ENCODE measurements around the gene NFIC. TPM values are rescaled to one million over a fixed set of nuclear protein-coding genes. Genes with fewer than 3 reads are reported as not detected.

NFIC gene
- total RNA-seq, 6 donors from 2014 or later = 96.1 to 175 (median 154) TPM

- ATAC-seq (ENCODE audit: low FRiP score in 2 of 2) (no peak), DNase-seq (no peak)
- WGBS, 2 donors = 78 to 83% methylated on average over 4 of the region's 4 CpGs
- peaks cover 0 to 6% (median 3%) of the 10 kb centered on the region in 4 donors for H3K27me3 ChIP-seq
- no peaks in the 10 kb centered on the region for H3K36me3 ChIP-seq
- TF ChIP-seq POLR2AphosphoS5 (IDR thresholded peaks at IDR 0.05) (no peak), POLR2A (IDR thresholded peaks at IDR 0.05) (no peak), CTCF (IDR thresholded peaks at IDR 0.05) (no peak), EP300 (IDR thresholded peaks at IDR 0.05) (no peak)
- H3K27ac ChIP-seq = no peak overlapping the region
- no peak overlapping the region for H3K4me3 ChIP-seq
- H3K9me3 ChIP-seq = no peaks in the 10 kb centered on the region
- H3K4me1 ChIP-seq = peaks cover 0 to 23% (median 7%) of the 10 kb centered on the region in 4 donors
These were observed 109.1 kb downstream of the NFIC start for GRCh38 chr19:3475449-3475848.

- Histone ChIP-seq H3K36me3 (no peaks in the 10 kb centered on the region), H3K27ac (no peak overlapping the region), H3K4me3 (no peak overlapping the region), H3K9me3 (no peaks in the 10 kb centered on the region), H3K4me1 (peaks cover 0 to 26% (median 6%) of the 10 kb centered on the region in 4 donors), H3K27me3 (peaks cover 0 to 17% (median 7%) of the 10 kb centered on the region in 4 donors)
- DNase-seq (no peak), ATAC-seq (ENCODE audit: low FRiP score in 2 of 2) (no peak)
- no peak for TF ChIP-seq POLR2A (IDR thresholded peaks at IDR 0.05)
- TF ChIP-seq CTCF (IDR thresholded peaks at IDR 0.05) = no peak
- TF ChIP-seq EP300 (IDR thresholded peaks at IDR 0.05) = no peak
- no peak for TF ChIP-seq POLR2AphosphoS5 (IDR thresholded peaks at IDR 0.05)
- 82 to 97% methylated on average over 2 of the region's 2 CpGs for WGBS, 2 donors
These were observed 110.4 kb downstream of the NFIC start for GRCh38 chr19:3476830-3477229.

- Histone ChIP-seq H3K4me1 (peaks cover 0 to 19% (median 1%) of the 10 kb centered on the region in 4 donors), H3K36me3 (no peaks in the 10 kb centered on the region), H3K4me3 (no peak overlapping the region), H3K27me3 (peaks cover 0 to 22% (median 7%) of the 10 kb centered on the region in 4 donors), H3K9me3 (no peaks in the 10 kb centered on the region), H3K27ac (no peak overlapping the region)
- no peak for TF ChIP-seq CTCF (IDR thresholded peaks at IDR 0.05)
- no peak for TF ChIP-seq POLR2A (IDR thresholded peaks at IDR 0.05)
- no peak for TF ChIP-seq EP300 (IDR thresholded peaks at IDR 0.05)
- no peak for TF ChIP-seq POLR2AphosphoS5 (IDR thresholded peaks at IDR 0.05)
- DNase-seq (no peak), ATAC-seq (ENCODE audit: low FRiP score in 2 of 2) (no peak)
These were observed 111.1 kb downstream of the NFIC start for GRCh38 chr19:3477506-3477905.

- TF ChIP-seq POLR2A (IDR thresholded peaks at IDR 0.05) (no peak), EP300 (IDR thresholded peaks at IDR 0.05) (no peak), CTCF (IDR thresholded peaks at IDR 0.05) (no peak), POLR2AphosphoS5 (IDR thresholded peaks at IDR 0.05) (no peak)
- Histone ChIP-seq H3K9me3 (no peaks in the 10 kb centered on the region), H3K4me1 (peaks cover 0 to 16% (median 0%) of the 10 kb centered on the region in 4 donors), H3K27ac (no peak overlapping the region), H3K4me3 (no peak overlapping the region), H3K36me3 (no peaks in the 10 kb centered on the region), H3K27me3 (peaks cover 0 to 26% (median 9%) of the 10 kb centered on the region in 4 donors)
- ATAC-seq (ENCODE audit: low FRiP score in 2 of 2) = no peak
- WGBS, 2 donors = 94 to 97% methylated on average over 2 of the region's 2 CpGs
- no peak for DNase-seq
These were observed 111.6 kb downstream of the NFIC start for GRCh38 chr19:3477951-3478350.

Data from upper lobe of left lung (tissue), 6 donors.